Endothelial cell of umbilical vein (primary cell): ENCODE measurements around the gene INO80B. TPM values are rescaled to one million over a fixed set of nuclear protein-coding genes. Genes with fewer than 3 reads are reported as not detected.

ENCODE experiments used
- BruUV-seq: library from RNA; stranded (reverse); fragments of 400-500 nt; replicated peaks from 2 replicates; lab custom pipeline; 2021; lab: Mats Ljungman, UMichigan
- CTCF ChIA-PET: fragments of 300-600, 350-600 bp; sonication (Branson Sonifier 250); formaldehyde crosslinking; loops from one replicate; lab custom pipeline; 2021; ENCODE audit warnings: antibody characterized with exemption, inconsistent platforms; lab: Charles Lee
- POLR2A ChIA-PET: fragments of 300-600, 350-600 bp; sonication (Branson Sonifier 250); formaldehyde crosslinking; loops from one replicate; lab custom pipeline; 2021; ENCODE audit warnings: antibody characterized with exemption, inconsistent platforms; lab: Charles Lee
- DNase-seq: peaks from one replicate; pipeline ENCODE4 v3.0.0-alpha.2; 2011; ENCODE audit warnings: low read depth, low spot score
- FAIRE-seq: peaks from 2 replicates; lab custom pipeline; 2011; peaks lifted over from hg19 to GRCh38; lab: Jason Lieb, UNC
- H2AFZ ChIP-seq: 2 replicates; pipeline ENCODE4 v1.6.0; 2012; ENCODE audit warnings: low read depth, low read length, control low read depth, inconsistent platforms
- H3K27ac ChIP-seq: 2 replicates; pipeline ENCODE4 v1.5.1; 2011; ENCODE audit warnings: low read depth, mild to moderate bottlenecking, control low read depth, low read length, moderate library complexity; ENCODE audit not compliant: insufficient read depth
- H3K27me3 ChIP-seq, 2 experiments: 2 replicates each; pipeline versions ENCODE4 v1.6.0 to v1.6.1; 2011; ENCODE audit warnings: low read length in 2 of 2, mixed read lengths in 1 of 2; ENCODE audit not compliant: control insufficient read depth in 2 of 2, insufficient read depth in 2 of 2
- H3K36me3 ChIP-seq, 2 experiments: 2 replicates in 1 of 2; 3 replicates in 1 of 2; pipeline ENCODE4 v1.5.1; 2011; ENCODE audit warnings: low read length in 2 of 2, mild to moderate bottlenecking in 1 of 2, moderate library complexity in 1 of 2; ENCODE audit not compliant: control insufficient read depth in 2 of 2, insufficient read depth in 2 of 2; ENCODE audit errors: extremely low read depth in 1 of 2
- H3K4me1 ChIP-seq: 3 replicates; pipeline ENCODE4 v1.5.1; 2011; ENCODE audit warnings: mild to moderate bottlenecking, low read length; ENCODE audit not compliant: control insufficient read depth, insufficient read depth; ENCODE audit errors: extremely low read depth
- H3K4me2 ChIP-seq: 2 replicates; pipeline ENCODE4 v1.6.1; 2011; ENCODE audit warnings: low read length, control low read depth, mixed read lengths; ENCODE audit not compliant: insufficient read depth
- H3K4me3 ChIP-seq, 3 experiments: fragments of 200-600 bp in 1 of 3; sonication (generic), shearing (Covaris generic) in 1 of 3; replicated peaks in 1 of 3; 2 replicates each; pipeline ENCODE4 v1.5.1; 2011 to 2016; ENCODE audit warnings: control low read depth in 3 of 3, low read length in 3 of 3, mild to moderate bottlenecking in 2 of 3, inconsistent platforms in 1 of 3, low read depth in 1 of 3, moderate library complexity in 1 of 3; ENCODE audit not compliant: insufficient read depth in 1 of 3
- H3K79me2 ChIP-seq: 2 replicates; pipeline ENCODE4 v1.6.0; 2012; ENCODE audit warnings: low read length, inconsistent platforms; ENCODE audit not compliant: control insufficient read depth, insufficient read depth
- H3K9ac ChIP-seq: replicated peaks from 2 replicates; pipeline ENCODE3; 2011; ENCODE audit warnings: low read length, control low read depth; ENCODE audit not compliant: insufficient read depth; ENCODE audit errors: extremely low read depth
- H3K9me1 ChIP-seq: replicated peaks from 3 replicates; pipeline ENCODE4 v1.6.0; 2011; ENCODE audit warnings: mild to moderate bottlenecking, low read length; ENCODE audit not compliant: control insufficient read depth, insufficient read depth; ENCODE audit errors: extremely low read depth
- H3K9me3 ChIP-seq: replicated peaks from 2 replicates; pipeline ENCODE4 v1.5.1; 2012; ENCODE audit warnings: low read length, inconsistent platforms; ENCODE audit not compliant: control insufficient read depth, insufficient read depth
- H4K20me1 ChIP-seq: replicated peaks from 2 replicates; pipeline ENCODE3; 2011; ENCODE audit warnings: mild to moderate bottlenecking, low read length; ENCODE audit not compliant: control insufficient read depth, insufficient read depth; ENCODE audit errors: extremely low read depth
- CTCF ChIP-seq, 2 donors: IDR thresholded peaks; 1 replicate in 1 of 2; 2 replicates in 1 of 2; pipeline ENCODE4 v1.5.1; 2011; ENCODE audit warnings: low read length in 2 of 2, mild to moderate bottlenecking in 2 of 2, moderate library complexity in 2 of 2, control low read depth in 1 of 2, inconsistent platforms in 1 of 2, low read depth in 1 of 2; ENCODE audit not compliant: insufficient read depth in 1 of 2; ENCODE audit errors: extremely low read depth in 1 of 2
- EZH2 ChIP-seq: IDR thresholded peaks from 2 replicates; pipeline ENCODE4 v1.6.1; 2012; ENCODE audit warnings: borderline replicate concordance, low read depth, mild to moderate bottlenecking, moderate library complexity, low read length, inconsistent platforms; ENCODE audit not compliant: severe bottlenecking
- MAX ChIP-seq: IDR thresholded peaks from 2 replicates; pipeline ENCODE4 v1.6.1; 2011; ENCODE audit not compliant: insufficient read depth, insufficient read length
- MYC ChIP-seq: IDR thresholded peaks from one replicate; pipeline ENCODE4 v1.6.1; 2011; ENCODE audit warnings: mild to moderate bottlenecking, low read depth, low read length
- POLR2A ChIP-seq: IDR thresholded peaks from 2 replicates; pipeline ENCODE4 v1.6.1; 2012; ENCODE audit warnings: low read depth, mild to moderate bottlenecking, control low read depth, low read length
- POLR2AphosphoS5 ChIP-seq: IDR thresholded peaks from 2 replicates; pipeline ENCODE4 v1.6.1; 2012; ENCODE audit warnings: low read depth, mild to moderate bottlenecking, control low read depth, low read length, moderate library complexity; ENCODE audit not compliant: insufficient read depth
- dilution Hi-C: fragments of 300-500 bp; cut with MboI; formaldehyde crosslinking; loops from one replicate; pipeline ENCODE4 v1.15.0; 2019; ENCODE audit warnings: low sequenced_read_pairs; ENCODE audit not compliant: extremely low pct_ligation_motif_present
- intact Hi-C: fragments of 100-400 bp; cut with micrococcal nuclease; formaldehyde crosslinking; loops from one replicate; pipeline ENCODE4 v1.10.0; 2022
- polyA plus RNA-seq, 4 experiments: library from polyadenylated mRNA; depleted of rRNA in 3 of 4; stranded (reverse) in 3 of 4; unstranded in 1 of 4; fragments of >200 nt; gene quantifications; 2 replicates each; pipeline versions ENCODE4 v1.2.1 to v1.2.3, GENCODE V29; 2011 to 2012; ENCODE audit warnings: missing spikeins in 1 of 4
- total RNA-seq: library from RNA; stranded (reverse); gene quantifications from 2 replicates; pipeline ENCODE4 v1.2.3, GENCODE V29; 2021

Gene INO80B
- total and polyA plus RNA-seq, 2 donors (not counting 3 experiments of a cell fraction or from before 2014, with no cell fraction given), result 15.1 to 24.2 TPM

GRCh38 chr2:74495440-74495839 is 40.6 kb downstream of the INO80B start:
- peaks cover 3 to 12% of the 10 kb centered on the region in 2 experiments for H3K36me3 ChIP-seq
- H4K20me1 ChIP-seq, result no peaks in the 10 kb centered on the region
- no peaks in the 10 kb centered on the region for H3K9me1 ChIP-seq
- intact Hi-C loops (loop anchor here (5.0 kb wide), 1 partner anchor 37 kb away; no protein-coding TSS in a partner anchor), dilution Hi-C loops (no loop called here)
- no peaks in the 10 kb centered on the region for H3K79me2 ChIP-seq
- POLR2A ChIA-PET, result no interaction called here
- CTCF ChIA-PET, result no interaction called here
- peaks cover 23 to 35% of the 10 kb centered on the region in 2 experiments for H3K27me3 ChIP-seq
- FAIRE-seq (no peak), DNase-seq (no peak)
- H3K4me2 ChIP-seq, result no peak overlapping the region
- no peaks in the 10 kb centered on the region for H3K9me3 ChIP-seq
- TF ChIP-seq MYC, result no peak
- TF ChIP-seq EZH2, result no peak
- TF ChIP-seq MAX, result no peak
- no peak for TF ChIP-seq POLR2A
- no peak for TF ChIP-seq POLR2AphosphoS5
- no peak for TF ChIP-seq CTCF (IDR thresholded peaks at IDR 0.05; ENCODE audit: extremely low read depth in 1 of 2, insufficient read depth in 1 of 2, low read depth in 1 of 2, low read length in 2 of 2)
- BruUV-seq, result no TSS peak
- peaks cover 22% of the 10 kb centered on the region for H3K4me1 ChIP-seq
- no peak overlapping the region for H3K9ac ChIP-seq
- no peak overlapping the region for H3K27ac ChIP-seq
- H2AFZ ChIP-seq, result no peak overlapping the region
- no peak overlapping the region for H3K4me3 ChIP-seq
